ENCODE data around the gene NEDD4L. TPM values are rescaled to one million over a fixed set of nuclear protein-coding genes. Genes with fewer than 3 reads are reported as not detected.
"Not testable (repeated sequence)": the region's sequence is repeated elsewhere in the genome, so short reads cannot be mapped to it uniquely, and the experiment has no call there.

NEDD4L gene
- total RNA-seq, 5 donors from 2014 or later (not counting 1 experiment from before 2014, with no cell fraction given): 4.4 to 10.7 (median 6.7) TPM

- Histone ChIP-seq H3K27ac (ENCODE audit: low read length) (no peak overlapping the region), H3K27me3 (replicated peaks in 1 of 2; ENCODE audit: control insufficient read depth in 2 of 2, extremely low read depth in 1 of 2, insufficient read depth in 2 of 2, low read length in 1 of 2) (peaks cover 0 to 14% of the 10 kb centered on the region in 2 experiments), H3K9me3 (no peaks in the 10 kb centered on the region), H3K4me3 (ENCODE audit: control insufficient read depth in 1 of 2, extremely low read depth in 1 of 2, low read length in 1 of 2) (no peak overlapping the region), H3K36me3 (ENCODE audit: control insufficient read depth in 2 of 2, extremely low read depth in 1 of 2, insufficient read depth in 1 of 2, low read length in 1 of 2) (no peaks in the 10 kb centered on the region), H3K4me1 (ENCODE audit: control insufficient read depth in 1 of 2, extremely low read depth in 1 of 2, insufficient read depth in 2 of 2, low read length in 2 of 2) (peaks cover 12 to 22% of the 10 kb centered on the region in 2 experiments)
- no CpG with 5 or more reads among the region's 3 CpGs for WGBS (ENCODE audit: insufficient coverage)
- DNase-seq: no peak
- peaks cover 26 to 31% (median 31%) of the 10 kb centered on the region in 3 donors for H3K4me1 Mint-ChIP-seq
- no peak overlapping the region for H3K4me3 Mint-ChIP-seq
- no peaks in the 10 kb centered on the region for H3K36me3 Mint-ChIP-seq
- H3K9me3 Mint-ChIP-seq: no peaks in the 10 kb centered on the region
- peaks cover 0 to 12% of the 10 kb centered on the region in 2 donors for H3K27me3 Mint-ChIP-seq
- ChIA-PET CTCF (no interaction called here), POLR2A (no interaction called here)
- H3K27ac Mint-ChIP-seq: no peak overlapping the region
- no peak for ATAC-seq (replicated peaks in 1 of 4)
Observed at GRCh38 chr18:58047556-58047882, 3.5 kb downstream of the NEDD4L start.

- Mint-ChIP-seq H3K27ac (no peak overlapping the region), H3K36me3 (no peaks in the 10 kb centered on the region), H3K9me3 (no peaks in the 10 kb centered on the region), H3K4me3 (no peak overlapping the region), H3K4me1 (peaks cover 21 to 25% (median 25%) of the 10 kb centered on the region in 3 donors), H3K27me3 (peaks cover 0 to 10% of the 10 kb centered on the region in 2 donors)
- Histone ChIP-seq H3K4me1 (ENCODE audit: control insufficient read depth in 1 of 2, extremely low read depth in 1 of 2, insufficient read depth in 2 of 2, low read length in 2 of 2) (peaks cover 9 to 16% of the 10 kb centered on the region in 2 experiments), H3K4me3 (ENCODE audit: control insufficient read depth in 1 of 2, extremely low read depth in 1 of 2, low read length in 1 of 2) (no peak overlapping the region), H3K36me3 (ENCODE audit: control insufficient read depth in 2 of 2, extremely low read depth in 1 of 2, insufficient read depth in 1 of 2, low read length in 1 of 2) (no peaks in the 10 kb centered on the region), H3K27ac (ENCODE audit: low read length) (no peak overlapping the region), H3K27me3 (replicated peaks in 1 of 2; ENCODE audit: control insufficient read depth in 2 of 2, extremely low read depth in 1 of 2, insufficient read depth in 2 of 2, low read length in 1 of 2) (peaks cover 0 to 14% of the 10 kb centered on the region in 2 experiments), H3K9me3 (no peaks in the 10 kb centered on the region)
- DNase-seq: no peak
- ChIA-PET CTCF (no interaction called here), POLR2A (no interaction called here)
- 100% methylated on average over 2 of the region's 5 CpGs for WGBS (ENCODE audit: insufficient coverage)
- ATAC-seq (replicated peaks in 1 of 4): no peak
Observed at GRCh38 chr18:58048081-58048642, 4.1 kb downstream of the NEDD4L start.

DNA sequence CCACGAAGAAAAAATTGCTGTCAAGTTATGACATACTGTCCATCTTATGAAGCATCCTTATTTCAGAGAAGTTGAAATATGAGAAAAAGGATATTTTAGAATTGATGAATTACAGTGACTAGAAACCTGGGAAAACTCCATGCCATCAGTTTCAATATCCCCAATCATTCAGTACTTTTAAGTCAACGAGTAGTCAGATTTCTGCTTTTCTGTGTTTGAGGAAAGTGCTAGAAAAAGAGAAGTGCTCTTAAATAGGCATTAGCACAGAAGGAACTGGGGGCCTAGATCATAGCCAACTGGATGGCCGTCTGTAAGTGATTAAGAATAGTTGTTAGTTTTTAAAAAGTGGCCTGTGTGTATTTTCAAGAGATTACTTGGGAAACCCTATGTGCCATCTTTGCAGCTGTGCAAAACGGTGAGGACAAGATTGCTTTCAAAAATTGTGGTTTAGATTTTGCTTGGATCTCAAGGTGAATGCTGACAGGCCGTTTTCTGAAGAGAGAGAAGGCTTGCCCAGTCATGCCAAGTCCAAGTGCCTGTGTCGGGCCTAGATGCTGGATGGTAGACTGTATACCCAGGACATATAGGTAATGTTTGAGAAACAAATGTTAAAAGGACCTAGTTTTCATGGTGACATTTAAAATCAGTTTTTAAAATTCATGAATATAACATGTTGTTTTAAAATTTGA, 5.1 kb downstream of the NEDD4L start:
- POLR2A ChIA-PET: no interaction called here
- CTCF ChIA-PET: no interaction called here
- Mint-ChIP-seq H3K36me3 (no peaks in the 10 kb centered on the region), H3K27ac (no peak overlapping the region), H3K4me1 (peaks cover 17 to 21% (median 21%) of the 10 kb centered on the region in 3 donors), H3K9me3 (no peaks in the 10 kb centered on the region), H3K4me3 (no peak overlapping the region), H3K27me3 (peaks cover 0 to 10% of the 10 kb centered on the region in 2 donors)
- no peak overlapping the region for H3K27ac ChIP-seq (ENCODE audit: low read length)
- no peak for DNase-seq
- no peak overlapping the region for H3K4me3 ChIP-seq (ENCODE audit: control insufficient read depth in 1 of 2, extremely low read depth in 1 of 2, low read length in 1 of 2)
- WGBS (ENCODE audit: insufficient coverage): 71% methylated on average over 4 of the region's 6 CpGs
- H3K27me3 ChIP-seq (replicated peaks in 1 of 2; ENCODE audit: control insufficient read depth in 2 of 2, extremely low read depth in 1 of 2, insufficient read depth in 2 of 2, low read length in 1 of 2): peaks cover 0 to 14% of the 10 kb centered on the region in 2 experiments
- no peaks in the 10 kb centered on the region for H3K36me3 ChIP-seq (ENCODE audit: control insufficient read depth in 2 of 2, extremely low read depth in 1 of 2, insufficient read depth in 1 of 2, low read length in 1 of 2)
- no peaks in the 10 kb centered on the region for H3K9me3 ChIP-seq
- no peak for ATAC-seq (replicated peaks in 1 of 4)
- H3K4me1 ChIP-seq (ENCODE audit: control insufficient read depth in 1 of 2, extremely low read depth in 1 of 2, insufficient read depth in 2 of 2, low read length in 2 of 2): peaks cover 6 to 15% of the 10 kb centered on the region in 2 experiments

- POLR2A ChIA-PET; H3K27ac ChIP-seq (ENCODE audit: low read length); H3K4me3 ChIP-seq (ENCODE audit: control insufficient read depth in 1 of 2, extremely low read depth in 1 of 2, low read length in 1 of 2); H3K9me3 ChIP-seq; H3K36me3 ChIP-seq (ENCODE audit: control insufficient read depth in 2 of 2, extremely low read depth in 1 of 2, insufficient read depth in 1 of 2, low read length in 1 of 2); ATAC-seq (replicated peaks in 1 of 4); H3K36me3 Mint-ChIP-seq; H3K4me1 ChIP-seq (ENCODE audit: control insufficient read depth in 1 of 2, extremely low read depth in 1 of 2, insufficient read depth in 2 of 2, low read length in 2 of 2); H3K27ac Mint-ChIP-seq; H3K4me3 Mint-ChIP-seq; H3K27me3 Mint-ChIP-seq; H3K9me3 Mint-ChIP-seq; DNase-seq; H3K27me3 ChIP-seq (replicated peaks in 1 of 2; ENCODE audit: control insufficient read depth in 2 of 2, extremely low read depth in 1 of 2, insufficient read depth in 2 of 2, low read length in 1 of 2): not testable (repeated sequence)
- CTCF ChIA-PET: interaction anchor here in 1 of 2 donors (2.0 kb wide), 1 partner anchor 71 kb away, joined by 11 read pairs; no protein-coding TSS in a partner anchor
- H3K4me1 Mint-ChIP-seq: peaks cover 5 to 10% (median 8%) of the 10 kb centered on the region in 3 donors
- no CpG with 5 or more reads among the region's 3 CpGs for WGBS (ENCODE audit: insufficient coverage)
Observed at GRCh38 chr18:58050963-58051362, 6.9 kb downstream of the NEDD4L start.

DNA sequence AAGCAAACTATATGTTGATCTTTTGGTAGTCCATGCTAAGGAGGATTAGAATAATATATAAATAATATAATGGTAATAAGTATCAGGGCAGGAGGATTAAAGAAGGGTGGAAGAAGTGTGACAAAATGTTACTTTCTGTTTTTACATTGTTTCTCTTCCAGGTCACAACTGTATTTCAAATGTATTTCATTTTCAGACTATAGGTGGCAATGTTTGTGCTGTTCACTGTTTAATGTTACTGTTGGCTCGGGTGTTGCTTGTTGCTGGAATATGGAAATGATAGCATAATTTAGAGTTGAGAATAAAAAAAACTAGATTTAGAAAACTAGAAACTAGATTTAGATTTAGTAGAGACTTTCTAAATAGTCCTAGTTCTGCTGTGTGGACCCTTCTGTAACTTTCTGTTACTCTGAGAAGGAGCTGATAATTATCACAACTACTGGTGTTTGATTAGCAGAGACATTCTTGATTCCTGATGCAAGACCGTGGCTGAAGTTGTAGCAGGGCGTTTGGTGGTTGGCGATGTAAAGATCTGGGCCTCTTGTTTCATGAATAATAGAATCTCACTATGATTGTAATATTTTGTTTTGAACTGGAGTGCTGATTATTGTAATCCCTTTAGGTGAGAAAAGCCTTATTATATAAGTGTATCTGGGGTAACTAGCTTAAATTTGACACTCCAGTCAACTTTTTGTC, 7.9 kb downstream of the NEDD4L start:
- Mint-ChIP-seq H3K36me3 (no peaks in the 10 kb centered on the region), H3K27me3 (peaks cover 0 to 5% of the 10 kb centered on the region in 2 donors), H3K4me3 (no peak overlapping the region), H3K27ac (no peak overlapping the region), H3K4me1 (peaks cover 4 to 8% (median 6%) of the 10 kb centered on the region in 3 donors), H3K9me3 (no peaks in the 10 kb centered on the region)
- WGBS (ENCODE audit: insufficient coverage): 64% methylated on average over 2 of the region's 4 CpGs
- ATAC-seq (replicated peaks in 1 of 4) (peak in 2 of 4 experiments; percentile 37 to 45), DNase-seq (peak in 1 of 35 experiments; percentile 18)
- no peaks in the 10 kb centered on the region for H3K27me3 ChIP-seq (replicated peaks in 1 of 2; ENCODE audit: control insufficient read depth in 2 of 2, extremely low read depth in 1 of 2, insufficient read depth in 2 of 2, low read length in 1 of 2)
- no peaks in the 10 kb centered on the region for H3K36me3 ChIP-seq (ENCODE audit: control insufficient read depth in 2 of 2, extremely low read depth in 1 of 2, insufficient read depth in 1 of 2, low read length in 1 of 2)
- CTCF ChIA-PET: interaction anchor here (0.7 to 2.0 kb wide), 3 partner anchors 15 to 81 kb away, joined by 3 to 11 read pairs (median 3); no protein-coding TSS in a partner anchor
- H3K27ac ChIP-seq (ENCODE audit: low read length): no peak overlapping the region
- H3K4me3 ChIP-seq (ENCODE audit: control insufficient read depth in 1 of 2, extremely low read depth in 1 of 2, low read length in 1 of 2): no peak overlapping the region
- H3K4me1 ChIP-seq (ENCODE audit: control insufficient read depth in 1 of 2, extremely low read depth in 1 of 2, insufficient read depth in 2 of 2, low read length in 2 of 2): no peaks in the 10 kb centered on the region
- POLR2A ChIA-PET: no interaction called here
- no peaks in the 10 kb centered on the region for H3K9me3 ChIP-seq

DNA sequence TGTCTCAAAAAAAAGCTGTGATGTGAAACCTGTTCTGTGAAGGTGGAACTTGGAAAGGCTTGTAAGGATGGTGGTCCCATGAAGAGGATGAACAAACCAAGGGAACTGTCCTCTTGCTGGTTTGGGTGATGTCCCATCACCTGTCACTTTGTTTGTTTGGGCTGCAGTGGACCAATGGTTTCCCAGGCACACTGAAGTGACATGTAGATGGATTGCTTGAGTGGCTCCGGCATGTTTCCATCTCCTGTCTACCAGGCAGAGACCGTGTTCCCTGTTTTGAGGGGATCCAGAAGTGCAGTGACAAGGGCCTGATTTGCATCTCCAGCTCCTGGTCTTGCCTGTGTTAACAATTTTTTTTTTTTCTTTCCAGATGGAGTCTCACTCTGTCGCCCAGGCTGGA, 8.9 kb downstream of the NEDD4L start:
- ChIA-PET CTCF (interaction anchor here (0.6 to 2.0 kb wide), 3 partner anchors 69 to 267 kb away, joined by 3 to 11 read pairs (median 4); no protein-coding TSS in a partner anchor), POLR2A (no interaction called here)
- Histone ChIP-seq H3K36me3 (ENCODE audit: control insufficient read depth in 2 of 2, extremely low read depth in 1 of 2, insufficient read depth in 1 of 2, low read length in 1 of 2) (no peaks in the 10 kb centered on the region), H3K27ac (ENCODE audit: low read length) (no peak overlapping the region), H3K27me3 (replicated peaks in 1 of 2; ENCODE audit: control insufficient read depth in 2 of 2, extremely low read depth in 1 of 2, insufficient read depth in 2 of 2, low read length in 1 of 2) (no peaks in the 10 kb centered on the region), H3K9me3 (no peaks in the 10 kb centered on the region), H3K4me3 (ENCODE audit: control insufficient read depth in 1 of 2, extremely low read depth in 1 of 2, low read length in 1 of 2) (no peak overlapping the region), H3K4me1 (ENCODE audit: control insufficient read depth in 1 of 2, extremely low read depth in 1 of 2, insufficient read depth in 2 of 2, low read length in 2 of 2) (no peaks in the 10 kb centered on the region)
- Mint-ChIP-seq H3K27me3 (peaks cover 0 to 5% of the 10 kb centered on the region in 2 donors), H3K27ac (no peak overlapping the region), H3K4me3 (no peak overlapping the region), H3K9me3 (no peaks in the 10 kb centered on the region), H3K36me3 (no peaks in the 10 kb centered on the region), H3K4me1 (peaks cover 4 to 8% (median 6%) of the 10 kb centered on the region in 3 donors)
- ATAC-seq (replicated peaks in 1 of 4) (no peak), DNase-seq (no peak)
- 93% methylated on average over 2 of the region's 3 CpGs for WGBS (ENCODE audit: insufficient coverage)

Data from T-cell (primary cell).